Lower lobe of right lung (tissue), 2 donors: ENCODE data around the gene ADAMTS13. TPM values are rescaled to one million over a fixed set of nuclear protein-coding genes. Genes with fewer than 3 reads are reported as not detected.

ENCODE experiments used
- ATAC-seq, 2 donors: fragments of 200-7000 bp; cut with Tn5 transposase; one replicate each; pipeline ENCODE4 v1.9.1; 2020 to 2022; ENCODE audit warnings: mild to moderate bottlenecking in 2 of 2, moderate library complexity in 2 of 2
- DNase-seq: peaks from one replicate; pipeline ENCODE4 v3.0.0-alpha.2; 2020
- H3K27ac ChIP-seq: fragments of 200-600 bp; one replicate; pipeline ENCODE4 v1.8.0; 2022
- H3K27me3 ChIP-seq: fragments of 200-600 bp; one replicate; pipeline ENCODE4 v1.8.0; 2022; ENCODE audit warnings: low read depth
- H3K36me3 ChIP-seq: fragments of 200-600 bp; one replicate; pipeline ENCODE4 v1.8.0; 2022; ENCODE audit warnings: mild to moderate bottlenecking
- H3K4me1 ChIP-seq: fragments of 200-600 bp; one replicate; pipeline ENCODE4 v1.8.0; 2022
- H3K4me3 ChIP-seq: fragments of 200-600 bp; one replicate; pipeline ENCODE4 v1.8.0; 2022; ENCODE audit warnings: mild to moderate bottlenecking
- H3K9me3 ChIP-seq: fragments of 200-600 bp; one replicate; pipeline ENCODE4 v1.8.0; 2022
- CTCF ChIP-seq: fragments of 200-600 bp; IDR thresholded peaks from one replicate; pipeline ENCODE4 v1.8.0; 2022; ENCODE audit warnings: antibody characterized with exemption, mild to moderate bottlenecking
- intact Hi-C: fragments of 100-400 bp; cut with DNase I; formaldehyde crosslinking; loops from one replicate; pipeline ENCODE4 v1.11.0; 2022
- total RNA-seq: library from RNA; stranded (reverse); fragmentation: NEBNext Ultra II Directional; extraction: Animal tissue kit (Norgen Biotek cat#: 25700); gene quantifications from one replicate; pipeline ENCODE4 v1.2.1, GENCODE V29; 2021
- donor health status: DM: no; HTN: yes; CAD: no; lungs with severe emphysema.

Gene ADAMTS13
- total RNA-seq, 1 donor from 2014 or later, result 1.9 TPM

GRCh38 chr9:133468777-133469421 is 46.7 kb downstream of the ADAMTS13 start:
- Histone ChIP-seq H3K4me1 (peaks cover 10% of the 10 kb centered on the region), H3K4me3 (no peak overlapping the region), H3K36me3 (peaks cover 55% of the 10 kb centered on the region), H3K27ac (no peak overlapping the region), H3K9me3 (no peaks in the 10 kb centered on the region), H3K27me3 (no peaks in the 10 kb centered on the region)
- DNase-seq (no peak), ATAC-seq (no peak)
- intact Hi-C loops, result no loop called here
- no peak for TF ChIP-seq CTCF

- no peak for TF ChIP-seq CTCF
- ATAC-seq, result peak; percentile 37 to 46
- intact Hi-C loops, result no loop called here
- no peak overlapping the region for H3K27ac ChIP-seq
- no peaks in the 10 kb centered on the region for H3K27me3 ChIP-seq
- H3K9me3 ChIP-seq, result no peaks in the 10 kb centered on the region
- peaks cover 57% of the 10 kb centered on the region for H3K36me3 ChIP-seq
- no peak overlapping the region for H3K4me3 ChIP-seq
- H3K4me1 ChIP-seq, result no peaks in the 10 kb centered on the region
- peak; percentile 72 for DNase-seq
Observed at GRCh38 chr9:133470427-133470924, 48.3 kb downstream of the ADAMTS13 start.

DNA sequence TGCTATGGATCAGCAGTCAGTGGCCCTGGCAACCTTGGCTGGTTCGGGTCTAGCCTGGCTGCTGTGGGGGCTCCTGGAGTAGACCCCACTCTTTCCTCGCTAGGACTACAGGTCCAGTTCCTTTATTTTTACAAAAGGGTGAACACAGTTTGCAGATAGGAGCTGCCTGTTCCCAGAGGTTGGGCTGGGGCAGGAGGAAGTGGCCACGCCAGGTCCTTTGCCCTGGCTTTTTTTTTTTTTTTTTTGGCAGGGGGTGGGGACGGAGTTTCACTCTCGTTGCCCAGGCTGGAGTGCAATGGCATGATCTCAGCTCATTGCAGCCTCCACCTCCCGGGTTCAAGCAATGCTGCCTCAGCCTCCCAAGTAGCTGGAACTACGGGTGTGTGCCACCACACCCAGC is 48.8 kb downstream of the ADAMTS13 start:
- Histone ChIP-seq H3K4me1 (peaks cover 3% of the 10 kb centered on the region), H3K27ac (no peak overlapping the region), H3K27me3 (no peaks in the 10 kb centered on the region), H3K4me3 (no peak overlapping the region), H3K9me3 (no peaks in the 10 kb centered on the region), H3K36me3 (peaks cover 53% of the 10 kb centered on the region)
- no peak for DNase-seq
- intact Hi-C loops, result no loop called here
- TF ChIP-seq CTCF, result no peak
- ATAC-seq, result peak in 1 of 2 donors; percentile 2

DNA sequence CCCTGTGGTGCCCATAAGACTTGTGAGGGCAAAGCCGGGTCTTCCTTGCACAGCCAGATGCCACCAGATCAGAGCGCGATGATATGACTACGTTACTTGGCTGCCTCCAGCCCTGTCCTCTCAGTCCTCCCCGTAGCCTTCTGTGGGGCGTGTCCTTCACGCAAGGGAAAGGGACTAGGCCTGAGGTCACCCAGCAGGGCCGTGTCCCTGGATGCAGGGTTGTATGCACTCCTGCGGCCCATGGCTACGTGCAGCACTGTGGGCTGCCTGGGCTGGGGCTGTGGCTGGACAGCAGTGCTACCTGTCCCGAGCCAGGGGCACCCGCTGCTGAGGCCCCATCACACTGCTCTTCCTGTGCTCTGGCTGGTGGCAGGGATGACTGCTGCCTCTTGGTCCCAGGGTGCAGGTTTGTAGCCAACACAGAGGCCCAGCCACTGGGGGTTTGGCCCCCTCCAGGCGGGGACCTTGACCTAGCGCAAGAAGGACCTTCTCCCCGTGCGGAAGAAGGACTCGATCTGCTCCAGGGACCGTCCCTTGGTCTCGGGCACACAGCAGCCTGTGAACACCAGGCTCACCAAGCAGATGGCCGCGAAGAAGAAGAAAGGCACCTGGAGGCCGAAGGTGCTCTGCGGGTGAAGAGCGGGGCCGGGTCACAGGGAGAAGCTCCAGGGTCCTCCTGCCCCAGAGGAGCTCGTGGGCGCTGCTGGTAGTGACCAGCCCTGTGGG is 49.5 kb downstream of the ADAMTS13 start:
- H3K4me3 ChIP-seq, result no peak overlapping the region
- DNase-seq, result no peak
- no peak for ATAC-seq
- H3K9me3 ChIP-seq, result no peaks in the 10 kb centered on the region
- H3K4me1 ChIP-seq, result peaks cover 10% of the 10 kb centered on the region
- intact Hi-C loops, result no loop called here
- H3K27ac ChIP-seq, result no peak overlapping the region
- H3K36me3 ChIP-seq, result peaks cover 53% of the 10 kb centered on the region
- no peaks in the 10 kb centered on the region for H3K27me3 ChIP-seq
- TF ChIP-seq CTCF, result no peak

- intact Hi-C loops, result no loop called here
- peaks cover 16% of the 10 kb centered on the region for H3K4me1 ChIP-seq
- peaks cover 48% of the 10 kb centered on the region for H3K36me3 ChIP-seq
- ATAC-seq (no peak), DNase-seq (no peak)
- H3K27me3 ChIP-seq, result no peaks in the 10 kb centered on the region
- no peak overlapping the region for H3K4me3 ChIP-seq
- no peak for TF ChIP-seq CTCF
- no peak overlapping the region for H3K27ac ChIP-seq
- no peaks in the 10 kb centered on the region for H3K9me3 ChIP-seq
Observed at GRCh38 chr9:133472277-133472645, 50.1 kb downstream of the ADAMTS13 start.
